Right forelimb (tissue), 1 donor: ENCODE results near the gene KLHL5.

Experiments
- DNase-seq: peaks from one replicate; pipeline ENCODE4 v3.0.0-alpha.2; 2018

The KLHL5 gene

DNA sequence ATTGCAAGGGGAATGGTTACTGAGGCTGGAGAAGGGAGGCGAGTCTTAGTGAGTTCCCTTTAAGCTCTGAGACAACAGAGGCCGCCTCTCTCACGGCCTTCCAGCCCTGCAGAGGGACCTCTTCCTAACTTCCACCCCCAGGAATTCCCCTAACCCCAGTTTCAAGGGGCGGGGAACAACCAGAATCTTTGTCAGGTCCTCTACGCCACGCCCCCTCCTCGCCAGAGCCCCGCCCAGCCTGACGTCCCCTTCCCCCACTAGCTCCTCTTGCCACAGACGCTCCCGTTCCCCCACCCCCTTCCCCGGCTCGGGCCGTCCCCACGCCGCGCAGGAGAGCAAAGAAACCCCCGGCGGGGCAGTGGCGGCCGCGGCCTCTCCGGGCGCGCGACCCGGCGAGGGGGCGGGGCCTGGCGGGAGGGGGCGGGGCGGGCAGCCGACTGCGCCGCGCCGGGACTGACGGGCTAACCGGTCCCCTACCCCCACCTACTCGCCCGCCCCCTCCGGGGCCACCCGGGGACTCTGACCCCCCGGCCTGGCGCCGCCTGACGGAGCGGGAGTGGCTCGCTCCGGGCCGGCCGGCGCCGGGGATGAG lies 17.6 kb upstream of the KLHL5 start:
- peak; percentile 90 for DNase-seq

DNA sequence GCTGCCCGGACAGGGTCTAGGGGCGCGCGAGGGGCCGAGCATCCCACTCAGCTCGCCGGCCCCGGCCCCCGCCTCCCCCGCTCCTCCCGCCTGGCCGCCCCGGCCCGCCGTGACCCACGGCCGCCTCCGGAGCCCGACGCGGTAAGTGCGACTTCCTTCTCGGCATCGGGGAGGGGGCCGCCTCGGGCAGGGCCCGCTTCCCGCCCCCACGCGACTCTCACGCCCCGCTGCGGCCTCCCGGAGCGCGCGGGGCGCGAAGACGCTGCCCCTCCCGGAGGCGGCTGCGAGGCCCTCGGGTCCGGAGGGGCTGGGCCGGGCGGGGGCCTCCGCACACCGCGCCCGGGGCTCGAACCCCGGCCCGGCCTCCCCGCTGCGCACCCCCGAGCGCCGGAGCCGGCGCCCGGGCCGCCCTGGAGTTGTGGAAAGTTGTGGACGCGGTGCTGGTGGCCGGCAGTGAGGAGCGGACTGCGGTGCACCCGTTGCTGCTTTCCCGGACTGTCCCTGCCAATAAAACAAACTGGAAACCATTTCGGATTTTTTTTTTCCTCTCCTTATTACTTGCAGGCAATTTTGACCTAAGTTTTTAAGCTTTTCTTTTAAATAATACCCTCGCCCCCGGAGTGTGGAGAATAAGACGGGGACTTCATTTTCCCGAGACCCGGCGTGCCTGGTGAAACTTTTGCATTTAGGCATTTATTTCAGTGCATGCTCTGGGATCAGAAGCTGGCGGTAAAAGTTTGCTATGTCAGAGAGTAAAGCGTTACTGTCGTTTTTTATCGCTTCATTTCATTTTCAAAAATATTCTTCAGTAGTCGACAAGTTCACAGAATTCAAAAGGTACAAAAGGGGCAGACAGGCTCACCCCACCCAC lies 16.8 kb upstream of the KLHL5 start:
- DNase-seq, result peak; percentile 72

DNA sequence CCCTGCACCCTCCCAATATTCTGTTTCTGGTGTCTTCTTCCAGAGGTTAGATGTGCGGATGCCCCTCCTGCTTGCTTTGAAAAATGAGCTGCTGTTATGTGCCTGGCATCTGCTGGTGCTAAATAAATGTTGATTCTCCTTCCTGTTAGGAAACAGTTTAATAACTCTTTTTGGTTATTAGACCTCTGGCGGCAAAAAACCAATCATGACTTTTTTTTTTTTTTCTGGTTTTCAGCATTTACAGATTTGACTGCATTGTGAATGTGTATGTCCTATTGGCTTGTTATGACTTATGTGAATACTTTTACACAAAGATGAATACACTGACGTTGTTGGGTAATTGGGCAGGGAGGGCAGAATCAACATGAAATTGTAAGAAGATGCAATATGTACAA lies 16.2 kb upstream of the KLHL5 start:
- no peak for DNase-seq

DNA sequence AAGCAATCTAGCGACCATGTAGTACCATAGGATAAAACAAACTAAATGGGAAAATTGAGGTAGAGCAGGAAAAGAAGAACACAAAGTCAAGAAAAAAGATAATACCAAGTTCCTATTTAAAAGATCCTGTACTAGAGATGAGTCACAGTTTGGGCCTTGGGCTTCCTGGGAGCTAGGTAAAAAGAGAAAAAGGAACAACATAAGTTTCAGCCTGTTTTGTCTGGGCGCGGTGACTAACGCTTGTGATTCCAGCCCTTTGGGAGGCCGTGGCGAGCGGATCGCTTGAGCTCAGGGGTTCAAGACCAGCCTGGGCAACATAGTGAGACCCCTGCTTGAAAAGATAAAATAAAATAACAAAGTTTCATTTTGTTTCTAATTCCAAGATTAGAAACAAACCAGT lies 15.8 kb upstream of the KLHL5 start:
- no peak for DNase-seq

DNA sequence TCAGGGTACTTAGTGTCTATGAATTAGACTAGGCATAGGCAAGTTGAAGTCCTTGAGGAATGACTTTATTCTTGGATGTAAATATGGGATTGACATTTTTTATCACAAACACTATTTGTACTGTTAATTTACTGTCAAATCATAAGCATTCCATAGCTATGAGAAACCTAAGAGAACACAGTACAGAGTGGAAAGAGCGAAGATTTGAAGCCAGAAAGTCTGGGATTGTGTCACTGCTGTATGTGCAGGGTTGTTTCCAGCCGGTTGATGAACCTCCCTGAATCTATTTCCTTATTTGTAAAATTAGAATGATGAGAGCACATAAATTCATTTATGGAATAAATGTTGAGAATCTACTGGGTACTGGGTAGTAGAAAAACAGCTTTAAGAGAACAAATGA lies 14.4 kb upstream of the KLHL5 start:
- no peak for DNase-seq

DNA sequence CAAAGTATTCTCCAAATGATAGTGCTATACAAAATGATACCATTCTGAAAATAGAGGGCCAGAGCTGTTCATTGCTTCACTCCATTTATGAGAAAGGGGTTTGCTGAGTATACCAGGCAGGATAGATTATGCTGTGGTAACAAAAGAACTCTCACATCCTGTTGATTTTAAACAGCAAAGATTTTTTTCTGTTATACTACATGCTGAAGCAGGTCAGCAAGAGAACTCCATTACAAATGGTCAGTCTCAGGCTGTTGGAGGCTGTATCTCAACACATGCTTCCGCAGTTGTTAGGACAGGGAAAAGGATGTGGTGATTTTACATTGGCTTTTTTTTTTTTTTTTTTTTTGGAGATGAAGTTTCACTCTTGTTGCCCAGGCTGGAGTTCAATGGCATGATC lies 13.7 kb upstream of the KLHL5 start:
- DNase-seq, result no peak

DNA sequence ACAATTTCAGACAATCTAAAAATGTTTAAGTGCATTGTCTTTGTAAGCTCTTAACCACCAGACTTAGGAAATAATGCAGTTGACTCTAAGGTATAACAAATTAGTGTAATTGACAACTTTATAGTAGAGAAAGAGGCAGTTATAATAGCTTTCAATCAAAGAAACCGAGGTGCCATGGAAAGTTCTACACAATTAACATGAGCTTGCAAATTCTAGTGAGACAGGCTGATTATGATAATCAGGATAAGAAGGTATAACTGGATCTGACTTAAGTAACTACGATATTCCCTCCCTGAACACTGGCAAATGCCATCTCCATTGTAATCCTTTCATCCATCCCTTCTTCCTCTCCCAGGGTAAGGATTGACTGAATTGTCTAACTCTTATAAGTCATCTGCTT lies 11.4 kb upstream of the KLHL5 start:
- DNase-seq, result no peak

DNA sequence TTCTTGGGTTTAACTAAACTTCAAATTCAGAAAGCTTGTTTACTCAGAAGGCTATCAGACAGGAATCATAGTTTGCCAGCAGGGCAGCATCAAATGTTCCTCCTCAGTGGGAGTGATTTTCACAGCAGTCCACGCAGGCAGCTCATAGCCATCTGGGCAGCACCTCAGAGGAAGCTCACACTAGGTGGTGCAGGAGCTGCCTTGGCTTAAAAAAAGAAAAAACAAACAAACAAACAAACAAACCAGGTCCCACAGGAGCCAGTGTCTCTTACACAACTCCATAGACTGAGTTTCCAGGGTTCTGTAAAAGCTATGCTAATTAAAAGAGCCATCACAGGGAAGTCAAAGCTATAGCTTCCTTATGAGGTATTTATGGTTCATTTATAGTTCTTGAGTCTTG lies 10.5 kb upstream of the KLHL5 start:
- DNase-seq, result no peak

DNA sequence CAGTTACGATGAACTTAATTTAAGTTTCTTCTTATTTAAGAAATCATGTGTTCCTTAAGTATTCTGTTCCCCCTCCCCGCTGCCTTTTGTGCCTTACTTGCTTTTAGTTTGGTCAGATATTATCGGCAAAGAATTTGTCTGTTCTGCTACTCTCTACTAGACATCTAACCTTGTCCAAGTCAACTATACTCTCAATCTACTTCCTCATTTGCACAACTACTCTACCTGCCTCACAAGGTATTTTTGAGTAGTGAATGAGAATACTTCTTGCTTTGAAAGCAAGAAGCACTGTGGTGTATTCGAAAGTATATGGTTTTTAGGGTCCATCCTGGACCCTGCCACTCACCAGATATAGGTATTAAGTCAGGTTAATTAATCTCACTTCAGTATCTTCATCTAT lies 8.0 kb upstream of the KLHL5 start:
- no peak for DNase-seq

DNA sequence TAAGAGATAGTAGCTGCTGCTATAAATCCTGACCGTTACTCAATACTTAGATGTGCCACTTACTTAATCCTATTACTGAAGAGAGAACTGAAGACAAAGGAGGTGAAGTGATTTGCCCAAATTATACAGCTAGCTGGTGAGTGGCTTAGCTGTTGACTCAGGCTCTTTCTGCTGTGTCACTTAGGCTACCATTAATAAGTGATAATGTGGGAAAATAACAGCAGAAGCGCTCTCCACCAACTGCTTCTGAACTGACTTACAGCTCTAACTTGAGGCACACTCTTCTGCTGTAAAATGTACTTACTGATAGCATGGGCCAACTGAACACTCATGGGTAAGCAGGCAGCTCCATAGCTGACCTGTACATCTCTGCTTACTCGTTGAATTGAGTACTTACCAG lies 7.5 kb upstream of the KLHL5 start:
- no peak for DNase-seq

DNA sequence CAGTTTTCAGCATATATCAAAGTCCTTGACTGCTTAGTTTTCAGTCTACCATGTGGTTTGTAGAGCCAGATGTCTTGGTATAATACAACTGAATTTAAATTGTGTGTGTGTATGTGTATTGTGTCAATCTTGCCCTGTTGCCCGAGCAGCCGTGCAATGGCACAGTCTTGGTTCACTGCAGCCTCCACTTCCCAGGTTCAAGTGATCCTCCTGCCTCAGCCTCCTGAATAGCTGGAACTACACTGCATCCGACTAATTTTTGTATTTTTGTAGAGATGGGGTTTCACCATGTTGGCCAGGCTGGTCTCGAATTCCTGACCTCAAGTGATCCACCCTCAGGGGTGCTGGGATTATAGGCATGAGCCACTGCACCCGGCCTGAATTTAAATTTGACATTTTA lies 6.0 kb upstream of the KLHL5 start:
- no peak for DNase-seq

DNA sequence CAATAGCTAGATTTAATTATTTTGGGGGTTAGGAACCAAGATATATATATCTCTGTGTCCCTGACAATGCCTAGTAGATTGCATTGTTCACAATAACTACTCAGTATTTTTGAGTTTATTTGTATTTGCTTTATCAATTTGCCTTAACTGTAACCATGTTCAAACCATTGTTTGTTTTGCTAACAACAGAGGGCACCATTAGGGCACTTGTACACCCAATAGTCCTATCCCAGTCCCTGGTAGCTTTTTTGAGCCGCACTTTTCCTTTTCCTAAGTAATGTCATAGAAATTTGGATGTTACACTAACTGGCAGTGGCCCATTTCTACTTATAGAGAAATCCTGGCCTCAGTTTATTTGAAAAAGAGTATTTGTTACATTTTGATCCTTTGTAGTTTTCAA lies 575 bp upstream of the KLHL5 start:
- no peak for DNase-seq

DNA sequence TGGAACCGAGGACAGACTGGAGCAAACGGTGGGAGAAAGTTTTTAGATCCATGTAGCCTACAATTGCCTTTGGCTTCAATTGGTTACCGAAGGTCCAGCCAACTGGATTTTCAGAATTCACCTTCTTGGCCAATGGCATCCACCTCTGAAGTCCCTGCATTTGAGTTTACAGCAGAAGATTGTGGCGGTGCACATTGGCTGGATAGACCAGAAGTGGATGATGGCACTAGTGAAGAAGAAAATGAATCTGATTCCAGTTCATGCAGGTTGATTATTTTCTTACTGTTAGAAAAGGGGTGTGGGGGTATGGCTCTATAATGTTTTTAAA lies 702 bp downstream of the KLHL5 start:
- DNase-seq, result no peak

DNA sequence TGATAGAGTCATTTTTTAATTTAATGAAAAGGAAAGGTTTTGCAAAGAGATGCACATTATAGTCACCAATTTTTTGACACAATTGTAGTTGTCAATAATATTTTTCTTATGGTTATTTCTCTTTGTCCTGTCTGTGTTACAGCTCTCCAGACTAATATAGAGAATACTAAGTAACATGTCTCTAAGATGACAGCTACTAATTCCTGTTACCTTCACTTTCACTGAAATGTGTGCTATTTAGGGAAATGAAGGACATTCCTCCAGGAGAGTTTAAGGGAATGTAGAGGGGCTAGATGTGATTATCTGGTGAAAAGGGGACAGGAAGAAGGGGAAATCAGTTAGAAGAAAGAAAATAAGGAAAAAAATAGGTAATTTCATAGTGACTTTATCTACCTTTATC lies 1.4 kb downstream of the KLHL5 start:
- DNase-seq, result no peak

DNA sequence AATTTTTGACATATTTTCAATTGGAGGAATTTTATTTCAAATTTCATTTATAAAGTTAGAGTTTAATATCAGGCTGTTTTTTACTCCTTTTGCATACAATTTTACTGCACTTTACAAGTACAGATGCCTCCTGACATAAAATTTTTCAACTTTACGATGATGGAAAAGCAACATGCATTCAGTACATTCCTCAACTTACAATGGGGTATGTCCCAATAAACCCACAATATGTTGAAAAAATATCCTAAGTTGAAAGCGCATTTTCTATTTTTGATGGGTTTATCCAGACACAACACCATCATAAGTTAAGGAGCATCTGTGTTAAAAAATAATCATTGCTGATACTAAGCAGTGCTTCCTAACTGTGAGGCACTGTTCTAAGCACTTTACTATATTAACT lies 4.3 kb downstream of the KLHL5 start:
- DNase-seq, result no peak

DNA sequence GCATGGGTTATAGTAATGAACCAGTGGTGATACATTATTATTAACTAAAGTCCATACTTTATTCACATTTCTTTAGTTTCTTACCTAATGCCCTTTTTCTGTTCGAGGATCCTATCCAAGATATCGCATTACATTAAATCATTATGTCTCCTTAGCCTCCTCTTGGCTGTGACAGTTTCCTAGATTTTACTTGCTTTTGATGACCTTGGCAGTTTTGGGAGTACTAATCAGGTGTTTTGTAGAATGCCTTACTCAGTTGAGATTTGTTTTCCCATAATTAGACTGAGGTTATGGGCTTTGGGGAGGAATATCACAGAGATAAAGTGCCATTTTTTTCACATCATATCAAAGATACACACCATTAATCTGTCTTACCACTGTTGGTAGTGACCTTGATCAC lies 5.0 kb downstream of the KLHL5 start:
- no peak for DNase-seq

DNA sequence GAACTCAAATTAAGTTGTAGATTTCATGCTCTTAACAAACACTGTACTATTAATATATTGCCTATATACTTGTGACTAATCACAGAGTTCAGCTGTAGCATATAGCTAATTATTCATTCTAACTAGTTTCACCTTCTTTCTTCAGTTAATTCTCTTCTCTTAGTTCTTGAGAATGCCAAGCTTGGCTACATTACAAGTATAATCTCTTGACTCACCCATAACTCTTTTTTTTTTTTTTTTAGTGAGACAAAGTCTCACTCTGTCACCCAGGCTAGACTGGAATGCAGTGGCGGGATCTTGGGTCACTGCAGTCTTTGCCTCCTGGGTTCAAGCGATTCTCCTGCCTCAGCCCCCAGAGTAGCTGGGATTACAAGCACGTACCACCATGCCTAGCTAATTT lies 5.4 kb downstream of the KLHL5 start:
- no peak for DNase-seq

DNA sequence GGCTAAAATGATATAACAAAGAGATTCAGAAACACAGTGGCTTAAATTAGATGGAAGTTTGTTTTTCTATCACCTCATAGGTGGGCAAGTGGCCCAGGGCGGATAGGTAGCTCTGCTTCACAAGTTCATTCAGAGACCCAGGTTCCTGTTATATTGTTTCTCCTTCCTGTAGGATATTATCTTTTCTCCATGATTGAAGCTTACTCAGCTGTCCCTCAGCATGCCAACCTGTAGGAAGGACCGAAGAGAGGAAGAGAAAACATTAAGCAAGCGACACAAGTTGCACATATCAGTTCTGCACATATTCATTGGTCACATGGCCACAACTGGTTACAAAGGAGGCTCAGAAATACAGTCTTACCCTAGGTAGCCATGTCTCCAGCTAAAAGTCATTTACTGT lies 6.9 kb downstream of the KLHL5 start:
- DNase-seq, result no peak

DNA sequence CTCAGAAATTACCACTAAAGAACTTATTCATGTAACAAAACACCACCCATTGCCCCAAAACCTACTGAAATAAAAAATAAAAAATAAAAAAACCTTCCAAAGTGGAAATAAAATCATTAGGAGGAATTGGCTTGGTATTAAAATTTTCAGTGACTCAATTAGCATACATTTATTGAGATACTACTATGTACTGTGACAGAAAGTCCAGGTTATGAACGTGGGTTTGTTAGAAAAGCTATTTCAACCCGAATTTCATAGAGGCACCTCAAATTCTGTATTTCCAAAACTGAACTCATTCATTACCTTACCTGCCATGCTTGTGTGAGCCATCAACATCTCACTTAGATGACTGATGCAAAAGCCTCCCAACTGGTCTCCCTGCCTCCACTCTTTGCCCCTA lies 16.8 kb downstream of the KLHL5 start:
- DNase-seq, result no peak

DNA sequence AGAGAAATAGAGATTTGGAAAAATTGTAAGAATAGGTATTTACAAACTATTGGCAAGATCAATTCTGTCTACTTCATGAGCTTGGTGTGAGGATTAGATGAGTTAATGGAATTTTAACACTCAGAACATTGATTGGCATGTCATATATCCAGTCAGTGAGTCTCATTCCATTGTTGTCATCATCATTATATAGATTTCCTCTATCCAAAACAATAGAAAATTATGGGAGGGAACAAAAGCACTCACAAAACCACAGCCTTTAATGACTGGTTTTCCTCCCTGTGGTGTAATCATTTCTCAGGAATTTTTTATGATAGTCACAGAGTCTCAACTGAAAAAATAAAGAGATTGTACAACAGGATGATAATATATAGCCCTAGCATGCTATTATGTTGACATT lies 21.1 kb downstream of the KLHL5 start:
- DNase-seq, result no peak

DNA sequence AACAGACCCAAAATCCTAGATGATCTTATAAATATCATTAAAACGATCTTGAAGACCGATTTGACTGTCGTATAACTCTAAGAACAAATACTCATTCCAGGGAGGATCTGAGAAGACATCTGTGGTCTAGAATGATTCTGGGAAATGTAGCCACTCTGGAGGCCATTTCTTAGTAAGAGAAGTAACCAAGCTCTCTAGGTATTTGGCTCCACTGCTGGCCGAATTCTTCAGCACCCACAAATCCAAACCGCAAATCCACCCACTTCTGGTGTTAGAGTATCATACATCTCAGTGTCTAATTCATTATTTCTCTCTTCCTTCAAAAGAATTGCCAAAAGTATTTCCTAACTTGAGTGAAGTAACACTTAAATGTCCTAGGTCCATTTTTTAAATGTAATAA lies 23.9 kb downstream of the KLHL5 start:
- DNase-seq, result no peak

DNA sequence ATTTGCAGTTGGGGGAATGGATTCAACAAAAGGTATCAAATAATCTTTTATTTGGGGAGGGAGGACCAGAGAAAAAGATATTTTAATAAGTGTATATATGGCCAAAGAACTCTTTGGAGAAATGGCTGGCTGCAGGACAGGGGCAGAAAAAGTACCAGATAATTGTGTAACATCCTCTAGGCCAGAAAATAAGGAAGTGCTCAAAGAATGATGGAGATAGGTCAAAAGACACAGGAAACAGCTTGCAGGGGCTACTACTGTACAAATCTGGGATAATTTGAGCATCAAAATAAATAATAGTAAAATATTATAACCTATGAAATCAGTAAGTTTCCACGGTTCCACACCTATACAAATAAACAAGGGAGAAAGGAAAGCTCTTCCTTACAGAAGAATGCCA lies 34.8 kb downstream of the KLHL5 start:
- no peak for DNase-seq

DNA sequence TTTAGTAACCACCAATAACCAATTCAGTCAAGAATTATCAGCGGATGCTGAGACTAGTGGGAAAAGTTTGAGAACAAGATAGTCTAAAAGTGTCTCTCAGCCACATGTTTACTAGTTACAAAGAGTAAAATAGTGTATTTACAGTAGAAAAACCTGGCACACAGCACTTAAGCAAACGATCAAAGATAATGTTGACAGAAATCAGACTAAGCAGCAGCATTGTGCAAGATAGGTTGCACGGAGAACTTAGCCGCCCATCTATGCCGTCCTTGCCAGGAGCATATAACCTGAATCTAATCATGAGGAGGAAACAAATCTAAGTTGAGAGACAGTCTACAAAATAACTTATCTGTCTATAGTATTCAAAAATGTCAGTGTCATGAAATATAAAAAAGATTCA lies 35.3 kb downstream of the KLHL5 start:
- DNase-seq, result no peak

DNA sequence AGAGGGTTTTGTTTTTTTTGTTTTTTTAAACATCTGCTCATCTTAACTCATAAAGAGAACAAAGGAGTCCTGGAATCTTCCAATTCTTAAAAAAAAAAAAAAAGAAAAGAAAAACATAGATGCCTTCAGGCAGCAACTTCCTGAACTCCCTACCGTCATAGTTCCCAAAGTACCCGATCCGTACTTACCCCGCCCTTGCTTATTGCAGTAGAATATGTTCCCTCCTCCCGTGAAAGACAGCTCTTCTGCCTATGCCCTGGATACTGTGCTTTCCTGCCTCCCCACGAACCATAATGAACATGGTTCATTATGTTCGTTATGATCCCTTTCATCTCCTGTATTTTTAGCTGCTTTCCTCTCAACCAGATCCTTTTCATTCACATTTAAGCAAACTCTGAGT lies 40.3 kb downstream of the KLHL5 start:
- DNase-seq, result no peak

DNA sequence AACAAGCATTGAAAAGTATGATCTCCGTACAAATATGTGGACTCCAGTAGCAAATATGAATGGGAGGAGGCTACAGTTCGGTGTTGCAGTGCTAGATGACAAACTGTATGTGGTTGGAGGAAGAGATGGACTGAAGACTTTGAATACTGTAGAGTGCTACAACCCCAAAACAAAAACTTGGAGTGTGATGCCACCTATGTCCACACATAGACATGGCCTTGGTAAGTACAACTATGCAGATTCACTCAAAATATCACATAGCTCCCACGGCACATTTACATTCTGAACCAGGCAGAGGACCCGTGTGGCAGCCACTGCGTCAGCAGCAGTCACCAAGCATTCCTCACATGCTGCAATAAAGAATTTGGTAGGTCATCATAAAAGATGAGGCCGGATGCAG lies 41.3 kb downstream of the KLHL5 start:
- DNase-seq, result no peak
